ENCODE measurements around the gene CYBB.
A peak's percentile ranks its signal among the peaks of the same experiment; 100 is the strongest.
"Not testable (repeated sequence)": the region's sequence is repeated elsewhere in the genome, so short reads cannot be mapped to it uniquely, and the experiment has no call there.

The CYBB gene

GRCh38 chrX:37779857-37780256, at the start of gene CYBB:
CYBB (plus strand) TSS chrX:37780059; CDS start chrX:37780078, 19 bp downstream.
- no peak for DNase-seq (ENCODE audit: low read depth, low spot score)

- DNase-seq (ENCODE audit: low read depth, low spot score), result peak; percentile 5
Observed at GRCh38 chrX:37745354-37745753, 34.5 kb upstream of the CYBB start.

- DNase-seq (ENCODE audit: low read depth, low spot score), result no peak
Observed at GRCh38 chrX:37745835-37746217, 34.0 kb upstream of the CYBB start.

- no peak for DNase-seq (ENCODE audit: low read depth, low spot score)
Observed at GRCh38 chrX:37746218-37746941, 33.5 kb upstream of the CYBB start.

GRCh38 chrX:37746951-37747350, 32.9 kb upstream of the CYBB start:
- no peak for DNase-seq (ENCODE audit: low read depth, low spot score)

GRCh38 chrX:37752281-37752680, 27.6 kb upstream of the CYBB start:
- no peak for DNase-seq (ENCODE audit: low read depth, low spot score)

GRCh38 chrX:37752936-37753335, 26.9 kb upstream of the CYBB start:
- no peak for DNase-seq (ENCODE audit: low read depth, low spot score)

- no peak for DNase-seq (ENCODE audit: low read depth, low spot score)
Observed at GRCh38 chrX:37753384-37753783, 26.5 kb upstream of the CYBB start.

GRCh38 chrX:37754516-37754915, 25.3 kb upstream of the CYBB start:
- no peak for DNase-seq (ENCODE audit: low read depth, low spot score)

GRCh38 chrX:37755025-37755424, 24.8 kb upstream of the CYBB start:
- DNase-seq (ENCODE audit: low read depth, low spot score), result no peak

- DNase-seq (ENCODE audit: low read depth, low spot score), result no peak
Observed at GRCh38 chrX:37757082-37757481, 22.8 kb upstream of the CYBB start.

GRCh38 chrX:37759351-37759750, 20.5 kb upstream of the CYBB start:
- DNase-seq (ENCODE audit: low read depth, low spot score), result no peak

- no peak for DNase-seq (ENCODE audit: low read depth, low spot score)
Observed at GRCh38 chrX:37759878-37760418, 19.9 kb upstream of the CYBB start.

- no peak for DNase-seq (ENCODE audit: low read depth, low spot score)
Observed at GRCh38 chrX:37763400-37763799, 16.5 kb upstream of the CYBB start.

GRCh38 chrX:37765507-37765906, 14.4 kb upstream of the CYBB start:
- no peak for DNase-seq (ENCODE audit: low read depth, low spot score)

GRCh38 chrX:37767430-37767829, 12.4 kb upstream of the CYBB start:
- DNase-seq (ENCODE audit: low read depth, low spot score), result no peak

- DNase-seq (ENCODE audit: low read depth, low spot score), result not testable (repeated sequence)
Observed at GRCh38 chrX:37768866-37769265, 11.0 kb upstream of the CYBB start.

GRCh38 chrX:37776283-37776986, 3.4 kb upstream of the CYBB start:
- DNase-seq (ENCODE audit: low read depth, low spot score), result no peak

GRCh38 chrX:37776987-37777325, 2.9 kb upstream of the CYBB start:
- no peak for DNase-seq (ENCODE audit: low read depth, low spot score)

- no peak for DNase-seq (ENCODE audit: low read depth, low spot score)
Observed at GRCh38 chrX:37781081-37781480, 1.2 kb downstream of the CYBB start.

- no peak for DNase-seq (ENCODE audit: low read depth, low spot score)
Observed at GRCh38 chrX:37781814-37782213, 2.0 kb downstream of the CYBB start.

- no peak for DNase-seq (ENCODE audit: low read depth, low spot score)
Observed at GRCh38 chrX:37782359-37782758, 2.5 kb downstream of the CYBB start.

- DNase-seq (ENCODE audit: low read depth, low spot score), result no peak
Observed at GRCh38 chrX:37783305-37783704, 3.4 kb downstream of the CYBB start.

All from brain pericyte (primary cell).